Nephron (organoid): ENCODE measurements around the gene UPP2.

ENCODE experiments used
- H3K27ac Mint-ChIP-seq, 3 experiments: 2 replicates each; pipeline ENCODE4 v1.8.0; 2020; ENCODE audit warnings: mixed read lengths in 3 of 3, mild to moderate bottlenecking in 2 of 3, moderate library complexity in 1 of 3
- H3K27me3 Mint-ChIP-seq: 2 replicates; pipeline ENCODE4 v1.8.0; 2021; ENCODE audit warnings: low read depth, mild to moderate bottlenecking, moderate library complexity, mixed read lengths
- H3K36me3 Mint-ChIP-seq: 2 replicates; pipeline ENCODE4 v1.8.0; 2020; ENCODE audit warnings: low read depth, mixed read lengths
- H3K4me1 Mint-ChIP-seq: 2 replicates; pipeline ENCODE4 v1.8.0; 2020; ENCODE audit warnings: mixed read lengths
- H3K4me3 Mint-ChIP-seq, 3 experiments: 2 replicates each; pipeline ENCODE4 v1.8.0; 2020; ENCODE audit warnings: mild to moderate bottlenecking in 3 of 3, mixed read lengths in 3 of 3, moderate library complexity in 2 of 3
- H3K9me3 Mint-ChIP-seq: 2 replicates; pipeline ENCODE4 v1.8.0; 2020; ENCODE audit warnings: mixed read lengths
- TF ChIP-seq, protein P1 (sequence below), 3 experiments: fragments of 200-600 bp; sonication (generic); IDR thresholded peaks; one replicate each; pipeline ENCODE4 v1.5.0; 2021; ENCODE audit warnings: antibody characterized with exemption in 3 of 3; ENCODE audit not compliant: unreplicated experiment in 3 of 3

The UPP2 gene

DNA sequence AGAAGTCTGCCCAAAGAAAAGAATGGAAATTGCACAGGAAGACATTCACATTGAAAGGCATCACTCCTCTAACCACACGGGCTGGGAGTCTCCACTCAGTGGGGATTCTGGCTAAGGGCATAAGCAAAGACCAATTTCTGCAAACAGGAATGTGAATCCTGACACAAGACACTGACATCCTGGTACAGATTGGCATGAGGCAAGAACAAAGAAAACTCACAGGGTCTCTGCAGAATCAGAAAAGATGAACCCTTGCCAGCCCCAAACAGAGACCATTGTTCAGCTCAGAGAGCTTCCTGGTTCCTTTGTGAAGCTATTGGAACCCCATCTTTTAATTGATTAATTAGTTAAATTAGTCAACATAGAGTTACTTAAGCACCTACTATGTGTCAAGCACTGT, 82.3 kb downstream of the UPP2 start:
- Mint-ChIP-seq H3K4me3 (no peak overlapping the region), H3K9me3 (no peaks in the 10 kb centered on the region), H3K27me3 (peaks cover 6% of the 10 kb centered on the region), H3K27ac (peak overlapping the region; percentile 46 to 93 (median 80)), H3K36me3 (no peaks in the 10 kb centered on the region), H3K4me1 (peaks cover 35% of the 10 kb centered on the region)
- TF ChIP-seq, protein P1, sequence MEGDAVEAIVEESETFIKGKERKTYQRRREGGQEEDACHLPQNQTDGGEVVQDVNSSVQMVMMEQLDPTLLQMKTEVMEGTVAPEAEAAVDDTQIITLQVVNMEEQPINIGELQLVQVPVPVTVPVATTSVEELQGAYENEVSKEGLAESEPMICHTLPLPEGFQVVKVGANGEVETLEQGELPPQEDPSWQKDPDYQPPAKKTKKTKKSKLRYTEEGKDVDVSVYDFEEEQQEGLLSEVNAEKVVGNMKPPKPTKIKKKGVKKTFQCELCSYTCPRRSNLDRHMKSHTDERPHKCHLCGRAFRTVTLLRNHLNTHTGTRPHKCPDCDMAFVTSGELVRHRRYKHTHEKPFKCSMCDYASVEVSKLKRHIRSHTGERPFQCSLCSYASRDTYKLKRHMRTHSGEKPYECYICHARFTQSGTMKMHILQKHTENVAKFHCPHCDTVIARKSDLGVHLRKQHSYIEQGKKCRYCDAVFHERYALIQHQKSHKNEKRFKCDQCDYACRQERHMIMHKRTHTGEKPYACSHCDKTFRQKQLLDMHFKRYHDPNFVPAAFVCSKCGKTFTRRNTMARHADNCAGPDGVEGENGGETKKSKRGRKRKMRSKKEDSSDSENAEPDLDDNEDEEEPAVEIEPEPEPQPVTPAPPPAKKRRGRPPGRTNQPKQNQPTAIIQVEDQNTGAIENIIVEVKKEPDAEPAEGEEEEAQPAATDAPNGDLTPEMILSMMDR (IDR thresholded peaks at IDR 0.05; ENCODE audit: unreplicated experiment in 3 of 3): no peak

DNA sequence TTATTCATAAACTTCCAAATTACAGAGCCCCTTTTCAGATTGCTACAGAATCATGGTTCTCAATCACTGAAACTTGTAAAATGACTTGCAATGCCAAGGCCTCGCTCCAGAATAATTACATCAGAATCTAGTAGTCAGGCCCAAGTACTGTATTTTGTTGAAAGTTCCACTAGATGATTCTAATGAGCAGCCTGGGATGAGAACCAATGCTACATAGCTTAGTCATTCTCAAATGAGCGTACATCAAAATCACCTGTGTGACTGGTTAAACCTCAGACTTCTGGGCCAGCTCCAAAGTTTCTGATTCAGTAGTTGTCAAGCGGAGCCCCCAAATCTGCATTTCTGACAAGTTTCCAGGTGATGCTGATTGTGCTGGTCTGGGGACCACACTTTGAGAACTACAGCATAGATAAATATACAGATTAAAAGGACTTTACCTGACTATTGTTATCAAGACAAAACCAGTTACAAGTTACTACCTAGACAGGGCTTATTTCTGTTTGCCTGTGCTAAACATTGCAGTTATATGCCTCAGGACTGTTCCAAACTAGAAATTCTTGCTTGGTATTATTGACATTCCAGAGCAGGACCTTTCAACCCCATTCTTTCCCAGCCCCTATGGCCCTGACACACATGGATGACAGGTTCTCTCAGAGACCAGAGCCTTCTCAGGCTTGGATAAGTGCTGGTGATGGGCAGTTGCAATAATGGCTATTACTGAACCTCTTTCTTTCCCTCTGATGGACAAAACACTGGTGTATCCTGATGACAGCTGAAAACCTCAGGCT, 83.1 kb downstream of the UPP2 start:
- H3K9me3 Mint-ChIP-seq: no peaks in the 10 kb centered on the region
- no peak overlapping the region for H3K4me3 Mint-ChIP-seq
- H3K27ac Mint-ChIP-seq: peak overlapping the region in 1 of 3 experiments; percentile 26
- peaks cover 6% of the 10 kb centered on the region for H3K27me3 Mint-ChIP-seq
- no peaks in the 10 kb centered on the region for H3K36me3 Mint-ChIP-seq
- TF ChIP-seq, protein P1 (IDR thresholded peaks at IDR 0.05; ENCODE audit: unreplicated experiment in 3 of 3): no peak
- H3K4me1 Mint-ChIP-seq: peaks cover 38% of the 10 kb centered on the region
